Adrenal gland (tissue), 12 donors: ENCODE results near the gene DRC3. TPM values are rescaled to one million over a fixed set of nuclear protein-coding genes. Genes with fewer than 3 reads are reported as not detected.
A peak's percentile ranks its signal among the peaks of the same experiment; 100 is the strongest.

Source experiments
- DNase-seq, 7 donors: peaks; one replicate each; pipeline ENCODE4 v3.0.0-alpha.2; 2019 to 2020
- H3K27ac ChIP-seq, 5 donors: fragments of 200-600 bp; sonication (generic) in 4 of 5; 1 replicate in 3 of 5; 2 replicates in 2 of 5; pipeline versions ENCODE4 v1.5.1 to v1.8.0; 2016 to 2020; ENCODE audit warnings: mild to moderate bottlenecking in 1 of 5
- H3K27me3 ChIP-seq: fragments of 200-600 bp; 2 replicates; pipeline ENCODE4 v1.8.0; 2021
- H3K36me3 ChIP-seq, 2 donors: fragments of 200-600 bp; replicated peaks in 1 of 2; 1 replicate in 1 of 2; 2 replicates in 1 of 2; pipeline versions ENCODE4 v1.5.1 to v1.8.0; 2018 to 2022
- H3K4me1 ChIP-seq, 2 donors: fragments of 200-600 bp; replicated peaks in 1 of 2; 1 replicate in 1 of 2; 2 replicates in 1 of 2; pipeline versions ENCODE4 v1.5.1 to v1.8.0; 2018 to 2021
- H3K4me3 ChIP-seq, 4 donors: fragments of 200-600 bp; sonication (generic) in 3 of 4; one replicate each; pipeline ENCODE4 v1.5.1; 2016 to 2018
- H3K9me3 ChIP-seq, 3 donors: fragments of 200-600 bp; sonication (generic) in 1 of 3; replicated peaks in 1 of 3; 1 replicate in 2 of 3; 2 replicates in 1 of 3; pipeline versions ENCODE4 v1.5.1 to v1.8.0; 2016 to 2021
- POLR2A ChIP-seq, 2 donors: fragments of 450-650 bp; IDR thresholded peaks; one replicate each; pipeline ENCODE4 v1.6.1; 2017; ENCODE audit warnings: antibody characterized with exemption in 2 of 2, mild to moderate bottlenecking in 2 of 2, moderate library complexity in 1 of 2
- WGBS, 4 donors: extraction: QIAGEN DNeasy Blood & Tissue Kit in 2 of 4; methylation state at CpG; one replicate each; pipeline versions ENCODE4 v1.1.5 to v1.1.7; 2013 to 2017; 5-methylcytosine and 5-hydroxymethylcytosine counted together
- intact Hi-C, 2 donors: fragments of 100-400 bp; cut with DNase I; formaldehyde crosslinking; loops; one replicate each; pipeline versions ENCODE4 v1.14.1 to v1.15.0; 2022 to 2023
- polyA plus RNA-seq, 3 donors: library from polyadenylated mRNA; stranded (reverse); fragments of 200-250 nt in 2 of 3; fragments of 350-450 nt in 1 of 3; fragmentation: Illumina TruSeq in 1 of 3; extraction: RNeasy Lipid Tissue Mini Kit (QIAGEN cat#74804) in 1 of 3; gene quantifications; one replicate each; pipeline ENCODE4 v1.2.3, GENCODE V29; 2013 to 2014
- total RNA-seq, 9 donors: library from RNA; depleted of rRNA in 4 of 9; stranded (reverse); fragments of >200 nt in 4 of 9; fragments of 120-200 nt in 1 of 9; fragmentation: NEBNext Ultra II Directional in 1 of 9; extraction: Animal tissue kit (Norgen Biotek cat#: 25700) in 1 of 9; gene quantifications; one replicate each; pipeline versions ENCODE4 v1.1.0 to v1.2.4, GENCODE V29; 2013 to 2023
- TF ChIP-seq, protein P1 (sequence below), 6 experiments: fragments of 450-650 bp in 4 of 6; fragments of 200-600 bp in 2 of 6; sonication (generic) in 1 of 6; IDR thresholded peaks; 1 replicate in 5 of 6; 2 replicates in 1 of 6; pipeline versions ENCODE4 v1.5.1 to v1.8.0; 2016 to 2021; ENCODE audit warnings: antibody characterized with exemption in 6 of 6, mild to moderate bottlenecking in 2 of 6, moderate library complexity in 1 of 6
- donor health status: healthy with polysubstance abuse.
- donor health status: Bipolar disorder and iron deficiency.
- donor health status: DM: yes; HTN: yes; CAD: no.
- donor health status: DM: no; HTN: no; CAD: no.
- donor health status: DM: no; HTN: no; CAD: no.
- donor health status: DM: yes; HTN: yes; CAD: no.

The DRC3 gene
- total and polyA plus RNA-seq, 12 donors, result 0.17 to 21.3 (median 3.6) TPM

DNA sequence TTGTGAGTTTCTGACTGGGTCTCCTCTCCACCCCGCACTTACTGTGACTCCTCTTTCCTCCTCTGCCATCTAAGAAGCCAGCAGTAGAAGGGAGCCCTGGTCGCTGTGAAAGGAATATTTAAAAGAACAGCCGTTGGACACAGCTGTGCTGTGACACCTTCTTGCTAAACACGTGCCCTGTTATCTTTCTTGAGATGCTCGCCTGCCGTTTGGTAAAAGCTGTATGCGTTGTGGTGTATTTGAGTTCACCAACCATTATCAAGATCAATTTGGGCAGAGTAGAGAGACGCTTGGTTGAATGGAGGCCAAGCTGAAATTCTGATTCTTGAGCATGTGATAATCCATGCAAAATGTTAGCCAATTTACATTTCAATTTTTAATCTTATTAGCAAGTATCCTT, 70.3 kb downstream of the DRC3 start:
- WGBS, 4 donors, result 74 to 86% (median 79%) methylated on average over 8 of the region's 8 CpGs
- Histone ChIP-seq H3K9me3 (no peaks in the 10 kb centered on the region), H3K4me1 (peaks cover 24 to 49% of the 10 kb centered on the region in 2 donors), H3K4me3 (no peak overlapping the region), H3K36me3 (peaks cover 0 to 14% of the 10 kb centered on the region in 2 donors), H3K27ac (no peak overlapping the region), H3K27me3 (no peaks in the 10 kb centered on the region)
- TF ChIP-seq, protein P1, sequence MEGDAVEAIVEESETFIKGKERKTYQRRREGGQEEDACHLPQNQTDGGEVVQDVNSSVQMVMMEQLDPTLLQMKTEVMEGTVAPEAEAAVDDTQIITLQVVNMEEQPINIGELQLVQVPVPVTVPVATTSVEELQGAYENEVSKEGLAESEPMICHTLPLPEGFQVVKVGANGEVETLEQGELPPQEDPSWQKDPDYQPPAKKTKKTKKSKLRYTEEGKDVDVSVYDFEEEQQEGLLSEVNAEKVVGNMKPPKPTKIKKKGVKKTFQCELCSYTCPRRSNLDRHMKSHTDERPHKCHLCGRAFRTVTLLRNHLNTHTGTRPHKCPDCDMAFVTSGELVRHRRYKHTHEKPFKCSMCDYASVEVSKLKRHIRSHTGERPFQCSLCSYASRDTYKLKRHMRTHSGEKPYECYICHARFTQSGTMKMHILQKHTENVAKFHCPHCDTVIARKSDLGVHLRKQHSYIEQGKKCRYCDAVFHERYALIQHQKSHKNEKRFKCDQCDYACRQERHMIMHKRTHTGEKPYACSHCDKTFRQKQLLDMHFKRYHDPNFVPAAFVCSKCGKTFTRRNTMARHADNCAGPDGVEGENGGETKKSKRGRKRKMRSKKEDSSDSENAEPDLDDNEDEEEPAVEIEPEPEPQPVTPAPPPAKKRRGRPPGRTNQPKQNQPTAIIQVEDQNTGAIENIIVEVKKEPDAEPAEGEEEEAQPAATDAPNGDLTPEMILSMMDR (IDR thresholded peaks at IDR 0.05), result no peak
- no peak for DNase-seq
- intact Hi-C loops, result no loop called here

GRCh38 chr17:18043491-18043890, 70.8 kb downstream of the DRC3 start:
- Histone ChIP-seq H3K36me3 (peaks cover 0 to 14% of the 10 kb centered on the region in 2 donors), H3K27me3 (no peaks in the 10 kb centered on the region), H3K27ac (no peak overlapping the region), H3K9me3 (no peaks in the 10 kb centered on the region), H3K4me3 (no peak overlapping the region), H3K4me1 (peaks cover 20 to 44% of the 10 kb centered on the region in 2 donors)
- intact Hi-C loops, result no loop called here
- no peak for DNase-seq
- WGBS, 4 donors, result 40 to 64% (median 53%) methylated on average over 1 of the region's 1 CpG
- no peak for TF ChIP-seq POLR2A (IDR thresholded peaks at IDR 0.05)
- TF ChIP-seq, protein P1 (IDR thresholded peaks at IDR 0.05), result peak in 1 of 6 experiments; percentile 11

GRCh38 chr17:18044609-18045008, 71.9 kb downstream of the DRC3 start:
- Histone ChIP-seq H3K4me1 (peaks cover 20 to 43% of the 10 kb centered on the region in 2 donors), H3K36me3 (peaks cover 0 to 14% of the 10 kb centered on the region in 2 donors), H3K27me3 (no peaks in the 10 kb centered on the region), H3K9me3 (no peaks in the 10 kb centered on the region), H3K4me3 (no peak overlapping the region), H3K27ac (no peak overlapping the region)
- whole genome bisulfite sequencing, 4 donors, result 43 to 48% (median 46%) methylated on average over 3 of the region's 3 CpGs
- no peak for TF ChIP-seq POLR2A (IDR thresholded peaks at IDR 0.05)
- TF ChIP-seq, protein P1 (IDR thresholded peaks at IDR 0.05), result no peak
- DNase-seq, result peak in 3 of 7 donors; percentile 30 to 53 (median 51)
- intact Hi-C loops, result no loop called here

GRCh38 chr17:18045691-18046350, 73.2 kb downstream of the DRC3 start:
- no peaks in the 10 kb centered on the region for H3K27me3 ChIP-seq
- TF ChIP-seq, protein P1 (IDR thresholded peaks at IDR 0.05), result no peak
- no peak for DNase-seq
- H3K36me3 ChIP-seq, result peaks cover 0 to 14% of the 10 kb centered on the region in 2 donors
- peaks cover 10 to 34% of the 10 kb centered on the region in 2 donors for H3K4me1 ChIP-seq
- WGBS, 4 donors, result 70 to 84% (median 80%) methylated on average over 3 of the region's 3 CpGs
- no peak overlapping the region for H3K27ac ChIP-seq
- H3K4me3 ChIP-seq, result no peak overlapping the region
- no peaks in the 10 kb centered on the region for H3K9me3 ChIP-seq
- intact Hi-C loops, result no loop called here
